ENCODE data around the gene ST8SIA1.

The ST8SIA1 gene

GRCh38 chr12:22282283-22282682 is 52.2 kb downstream of the ST8SIA1 start:
- FAIRE-seq: no peak

- FAIRE-seq: no peak
Measured at GRCh38 chr12:22276867-22277266, 57.6 kb downstream of the ST8SIA1 start.

GRCh38 chr12:22276313-22276712 is 58.2 kb downstream of the ST8SIA1 start:
- no peak for FAIRE-seq

DNA sequence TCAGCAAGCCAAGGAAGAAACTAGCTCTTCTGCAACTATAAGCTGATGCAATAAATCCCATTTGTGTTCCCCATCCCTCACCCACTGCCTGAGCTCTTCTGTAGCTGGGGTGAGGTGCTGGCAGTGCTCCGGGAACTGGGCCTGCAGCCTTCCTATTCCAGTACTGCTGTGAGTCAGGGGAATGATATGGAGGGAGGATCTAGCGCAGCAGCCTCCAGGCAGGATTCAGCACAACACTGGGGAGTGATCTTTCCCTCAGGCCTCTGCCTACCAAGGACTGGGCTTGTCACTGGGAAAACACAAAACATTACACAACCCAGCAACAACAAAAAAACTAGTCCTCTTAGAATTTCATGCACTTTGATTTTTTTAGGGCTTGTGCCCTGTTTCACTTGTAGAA is 58.7 kb downstream of the ST8SIA1 start:
- FAIRE-seq: no peak

DNA sequence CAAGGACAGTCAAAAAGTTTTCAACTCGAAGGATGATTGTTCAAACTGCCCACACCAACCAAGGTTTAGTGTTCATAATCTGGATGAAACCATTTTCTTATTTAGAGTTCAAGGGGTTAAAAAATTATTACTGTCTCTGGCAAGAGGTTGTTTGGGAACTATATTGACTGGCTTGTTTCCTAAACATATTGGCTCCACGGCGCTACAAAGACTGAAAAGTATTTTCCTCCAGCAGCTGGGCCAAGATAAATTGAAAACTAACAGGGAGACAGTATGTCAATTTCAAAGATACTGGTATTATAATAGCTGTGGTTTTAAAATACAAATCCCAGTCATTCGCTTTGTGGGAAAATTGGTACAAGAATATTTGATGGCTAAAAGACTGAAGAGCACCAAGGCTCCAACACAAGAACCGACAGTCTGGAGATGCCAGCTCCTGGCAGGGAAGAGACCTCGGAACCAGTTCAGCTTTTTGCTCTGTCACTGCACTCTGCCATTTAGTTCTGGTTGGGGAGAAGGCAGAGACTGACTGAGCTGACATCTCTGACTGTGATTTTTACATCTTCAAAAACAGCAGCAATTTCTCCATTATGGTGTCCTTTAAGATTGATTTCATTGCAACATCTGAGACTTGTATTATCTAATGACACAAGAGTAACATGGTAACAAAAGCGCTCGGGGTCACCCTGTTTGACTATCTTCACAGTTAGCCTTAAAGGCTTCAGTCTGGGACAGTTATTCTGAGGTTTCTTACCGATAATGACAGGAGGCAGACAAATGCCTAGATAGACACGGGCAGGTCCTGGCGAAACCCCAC is 62.0 kb downstream of the ST8SIA1 start:
- FAIRE-seq: no peak

- FAIRE-seq: no peak
Measured at GRCh38 chr12:22271023-22271422, 63.5 kb downstream of the ST8SIA1 start.

DNA sequence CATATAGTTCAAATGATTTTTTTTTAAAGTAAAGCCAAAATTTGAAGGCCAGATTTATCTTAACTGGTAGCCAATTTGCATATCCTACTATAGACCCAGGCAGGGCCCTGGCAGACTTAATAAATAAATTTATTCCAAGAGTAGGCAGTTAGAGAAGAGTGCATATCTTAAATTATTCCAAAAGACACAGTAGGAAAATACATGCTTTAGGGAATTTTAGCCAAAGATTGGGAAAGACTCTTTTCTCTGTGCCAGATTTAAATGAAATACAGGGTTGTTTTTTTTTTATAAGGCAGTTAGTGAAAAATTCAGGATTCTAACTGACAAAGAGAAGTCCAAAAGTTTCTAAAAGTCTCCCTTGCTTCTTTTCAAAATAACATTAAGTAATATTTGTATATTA is 65.5 kb downstream of the ST8SIA1 start:
- no peak for FAIRE-seq

DNA sequence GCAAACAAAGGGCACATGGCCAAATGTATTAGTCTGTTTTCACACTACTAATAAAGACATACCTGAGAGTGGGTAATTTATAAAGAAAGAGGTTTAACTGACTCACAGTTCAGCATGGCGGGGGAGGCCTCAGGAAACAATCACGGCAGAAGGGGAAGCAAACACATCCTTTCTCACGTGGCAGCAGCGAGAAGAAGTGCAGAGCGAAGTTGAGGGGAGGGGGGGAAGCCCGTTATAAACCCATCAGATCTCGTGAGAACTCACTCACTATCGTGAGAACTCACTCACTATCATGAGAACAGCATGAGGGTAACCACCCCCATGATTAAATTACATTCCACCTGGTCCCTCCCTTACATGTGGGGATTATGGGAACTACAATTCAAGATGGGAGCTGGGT is 66.1 kb downstream of the ST8SIA1 start:
- FAIRE-seq: no peak

GRCh38 chr12:22266101-22266500 is 68.4 kb downstream of the ST8SIA1 start:
- FAIRE-seq: no peak

DNA sequence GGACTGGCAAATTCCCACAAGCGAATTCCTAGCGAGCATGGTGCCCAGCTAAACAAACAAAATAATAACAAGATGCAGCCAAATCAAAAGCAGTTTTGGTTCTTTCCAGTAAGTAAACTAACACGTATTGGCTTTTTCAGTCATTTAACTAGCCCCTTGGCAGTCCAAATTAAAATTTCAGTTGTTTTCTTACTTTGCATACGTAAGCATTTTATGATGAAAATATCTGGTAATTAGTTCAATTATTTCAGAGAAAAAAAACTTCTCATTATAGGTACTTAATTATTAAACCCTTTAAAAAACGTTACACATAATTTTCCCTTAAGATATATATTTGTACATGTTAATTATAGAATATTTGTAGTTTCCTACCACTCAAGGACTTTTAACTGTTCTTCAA is 70.1 kb downstream of the ST8SIA1 start:
- no peak for FAIRE-seq

DNA sequence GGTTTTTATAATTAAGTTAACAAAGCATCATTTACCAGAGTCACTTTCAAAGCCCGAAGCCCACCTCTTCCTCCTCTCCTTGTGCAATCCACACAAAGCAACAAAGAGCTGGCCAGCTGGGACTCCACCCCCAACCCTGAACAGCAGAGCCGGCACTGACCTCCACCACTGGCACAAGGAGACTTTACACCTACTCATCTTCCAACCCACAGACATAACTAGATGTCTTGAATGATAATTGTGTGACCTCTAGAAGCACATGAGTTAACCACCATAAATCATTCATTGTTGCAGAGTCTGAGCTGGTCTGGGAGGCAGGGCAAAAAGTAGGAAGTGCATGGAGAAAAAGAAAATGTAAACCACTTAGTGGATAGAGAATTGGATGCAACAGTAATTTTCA is 72.2 kb downstream of the ST8SIA1 start:
- FAIRE-seq: no peak

- FAIRE-seq: no peak
Measured at GRCh38 chr12:22257100-22257499, 77.4 kb downstream of the ST8SIA1 start.

GRCh38 chr12:22256605-22257004 is 77.9 kb downstream of the ST8SIA1 start:
- no peak for FAIRE-seq

DNA sequence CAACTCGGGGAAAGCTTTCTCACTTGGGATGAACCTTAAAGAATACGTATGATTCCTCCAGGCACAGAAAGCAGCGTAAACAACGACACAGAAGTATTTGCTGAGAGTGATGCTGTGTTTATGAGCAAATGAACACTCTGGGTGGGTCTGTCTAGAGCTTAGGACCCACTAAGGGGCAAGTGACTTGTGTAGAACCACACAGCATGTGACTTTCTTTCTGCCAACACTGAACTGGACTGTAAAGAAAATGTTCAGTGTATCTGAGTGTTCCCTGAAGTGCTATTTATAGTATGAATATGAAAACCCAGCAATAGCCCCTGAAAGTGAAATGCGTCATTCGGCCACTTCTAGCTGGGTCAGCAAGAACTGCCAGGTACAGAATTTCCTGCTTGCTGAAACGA is 78.5 kb downstream of the ST8SIA1 start:
- no peak for FAIRE-seq

DNA sequence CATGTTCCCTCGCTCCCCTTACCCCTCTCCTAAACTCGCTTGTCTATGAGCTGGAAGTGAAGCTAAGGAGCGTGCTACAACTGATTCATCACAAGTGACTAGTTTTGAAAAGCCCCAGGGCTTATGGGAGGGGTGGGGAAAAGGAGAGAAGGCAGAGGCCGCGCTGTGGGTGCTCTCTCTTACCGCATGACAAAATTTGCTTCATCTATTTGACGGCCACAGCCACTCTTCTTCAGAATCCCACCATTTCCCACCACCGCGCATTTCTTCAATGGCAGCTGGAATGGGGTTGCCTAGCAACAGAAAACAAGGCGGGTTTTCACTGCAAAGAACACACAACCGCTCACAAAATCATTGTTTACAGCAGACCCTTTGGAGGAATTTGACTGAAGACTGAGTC is 79.4 kb downstream of the ST8SIA1 start:
- FAIRE-seq: no peak

- FAIRE-seq: no peak
Measured at GRCh38 chr12:22254478-22254877, 80.0 kb downstream of the ST8SIA1 start.

DNA sequence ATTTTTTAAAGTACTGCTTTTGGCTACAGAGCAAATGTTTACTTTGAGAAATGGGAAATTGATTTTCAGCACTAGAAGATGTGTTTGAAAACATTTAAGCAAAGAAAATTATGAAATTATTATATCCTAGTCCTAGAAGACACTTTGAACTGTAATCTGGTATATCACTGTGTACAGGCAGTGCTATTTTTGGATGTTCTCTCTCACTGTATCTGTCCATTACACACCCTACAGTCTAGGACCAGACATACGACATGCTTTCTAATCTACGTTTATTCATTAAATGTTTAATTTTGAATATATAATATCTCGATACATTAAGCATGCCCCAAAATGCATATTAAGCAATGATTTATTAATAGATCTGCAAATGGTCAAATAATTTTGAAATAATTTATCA is 82.5 kb downstream of the ST8SIA1 start:
- FAIRE-seq: no peak

DNA sequence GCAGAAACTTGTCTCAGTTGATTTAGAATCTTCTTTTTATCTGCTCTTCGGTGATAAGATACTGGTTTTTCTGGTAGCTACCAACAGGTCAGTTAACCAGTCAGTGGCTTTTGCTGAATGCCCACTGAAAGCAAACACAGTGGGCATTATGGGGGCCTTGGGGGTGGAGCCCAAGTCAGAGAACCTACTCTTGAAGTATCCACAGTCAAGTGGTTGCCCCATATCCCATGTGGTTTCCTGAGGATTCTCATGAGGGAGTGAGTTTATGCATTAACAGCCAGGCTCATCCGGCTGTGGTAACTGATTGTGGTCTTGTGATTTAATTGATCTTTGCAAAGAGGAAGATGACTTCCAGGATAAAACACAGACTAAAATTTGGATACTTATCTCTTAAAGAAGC is 83.7 kb downstream of the ST8SIA1 start:
- no peak for FAIRE-seq

GRCh38 chr12:22248571-22249115 is 85.9 kb downstream of the ST8SIA1 start:
- FAIRE-seq: no peak

GRCh38 chr12:22248121-22248520 is 86.4 kb downstream of the ST8SIA1 start:
- FAIRE-seq: no peak

GRCh38 chr12:22246217-22246846 is 88.2 kb downstream of the ST8SIA1 start:
- FAIRE-seq: no peak

DNA sequence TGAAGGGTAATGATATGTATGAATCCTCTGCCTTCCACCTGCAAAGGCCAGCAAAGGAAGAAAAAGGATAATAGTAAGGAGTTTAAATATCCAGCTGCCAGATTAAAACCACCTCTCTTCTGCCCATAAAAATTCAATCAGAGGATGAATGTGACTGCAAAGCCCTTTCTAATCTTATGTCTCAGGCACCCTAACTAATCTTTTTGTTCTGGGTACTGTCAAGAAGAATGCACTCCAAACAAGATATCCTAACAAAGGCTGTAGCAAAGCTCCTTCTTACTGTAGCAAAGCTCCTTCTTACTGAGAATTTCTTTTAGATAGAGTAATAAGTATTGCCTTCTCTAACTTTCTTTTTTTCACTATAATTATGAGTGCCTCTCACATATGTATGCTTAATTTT is 91.8 kb downstream of the ST8SIA1 start:
- FAIRE-seq: no peak

DNA sequence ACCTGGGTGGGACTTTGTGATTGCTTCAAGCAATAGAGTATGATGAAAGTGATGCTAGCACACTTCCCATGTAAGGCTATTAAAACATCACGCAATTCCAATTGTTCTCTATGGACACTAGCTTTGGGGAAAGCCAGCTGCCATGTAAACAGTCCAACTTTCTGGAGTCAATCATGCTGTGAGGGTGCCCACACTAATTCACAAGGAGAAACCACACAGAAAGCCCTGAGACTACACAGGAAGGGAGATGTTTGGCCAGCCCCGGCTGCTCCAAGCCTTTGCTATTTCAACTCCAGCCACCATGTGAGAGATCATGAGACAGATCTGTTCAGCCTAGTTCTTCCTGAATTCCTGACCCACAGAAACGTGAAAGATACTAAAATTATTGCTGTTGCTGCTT is 96.3 kb downstream of the ST8SIA1 start:
- no peak for FAIRE-seq

DNA sequence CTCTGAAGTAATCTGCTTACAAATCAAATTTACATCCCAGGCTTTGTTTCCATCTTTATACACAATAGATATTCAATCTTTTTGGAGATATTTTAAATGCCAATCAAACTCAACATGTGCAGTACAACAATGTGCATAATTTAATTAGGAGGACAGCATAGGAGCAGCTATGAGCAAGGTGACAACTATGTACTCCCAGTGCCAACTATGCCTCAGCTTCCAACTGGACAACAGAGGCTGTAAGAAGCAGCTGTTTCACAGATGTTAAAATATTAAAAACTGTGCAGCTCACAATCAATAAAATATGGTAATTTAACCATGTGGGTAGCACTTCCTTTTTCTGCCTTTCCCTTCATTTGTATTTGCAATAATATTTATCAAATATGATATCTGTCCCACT is 99.9 kb downstream of the ST8SIA1 start:
- no peak for FAIRE-seq

GRCh38 chr12:22231836-22232235 is 102.7 kb downstream of the ST8SIA1 start:
- FAIRE-seq: no peak
